SK-N-SH (cell line): ENCODE results near the gene VPS8. TPM values are rescaled to one million over a fixed set of nuclear protein-coding genes. Genes with fewer than 3 reads are reported as not detected.

ENCODE experiments used
- CTCF ChIA-PET: fragments of 300-600, 350-600 bp; formaldehyde crosslinking; extraction: SDS; loops from one replicate; lab custom pipeline; 2021; lab: Yijun Ruan, JAX
- POLR2A ChIA-PET: fragments of 350-600 bp; sonication (Branson Sonifier 250); formaldehyde crosslinking; extraction: SDS; loops from one replicate; lab custom pipeline; 2020; ENCODE audit warnings: antibody characterized with exemption, inconsistent platforms; lab: Yijun Ruan, JAX
- DNase-seq: peaks from one replicate; pipeline ENCODE4 v3.0.0; 2012
- H2AFZ ChIP-seq: fragments of 200-600 bp; sonication (generic); 2 replicates; pipeline ENCODE4 v1.8.1; 2016; ENCODE audit warnings: antibody characterized with exemption, mild to moderate bottlenecking, low read depth
- H3F3A ChIP-seq: fragments of 200-600 bp; sonication (generic); replicated peaks from 2 replicates; pipeline ENCODE3; 2016; ENCODE audit warnings: antibody characterized with exemption, mild to moderate bottlenecking; ENCODE audit not compliant: insufficient read depth
- H3K27ac ChIP-seq, 2 experiments: fragments of 200-500 bp in 1 of 2; fragments of 200-600 bp in 1 of 2; sonication (Bioruptor generic) in 1 of 2; sonication (generic), shearing (Covaris generic) in 1 of 2; 2 replicates each; pipeline versions ENCODE4 v1.5.1 to v1.6.1; 2014 to 2016; ENCODE audit warnings: low read depth in 2 of 2, inconsistent platforms in 1 of 2, low read length in 1 of 2, mild to moderate bottlenecking in 1 of 2, mixed read lengths in 1 of 2
- H3K27me3 ChIP-seq: fragments of 200-600 bp; sonication (generic), shearing (Covaris generic); 2 replicates; pipeline ENCODE4 v1.6.1; 2016; ENCODE audit warnings: mixed run types; ENCODE audit not compliant: insufficient read depth
- H3K36me3 ChIP-seq, 2 experiments: fragments of 200-500 bp in 1 of 2; fragments of 200-600 bp in 1 of 2; sonication (Bioruptor generic) in 1 of 2; sonication (generic) in 1 of 2; replicated peaks in 1 of 2; 2 replicates each; pipeline versions ENCODE3 to v1.5.1; 2014 to 2016; ENCODE audit warnings: low read length in 1 of 2, mild to moderate bottlenecking in 1 of 2; ENCODE audit not compliant: insufficient read depth in 2 of 2, control insufficient read depth in 1 of 2
- H3K4me1 ChIP-seq, 2 experiments: fragments of 200-500 bp in 1 of 2; fragments of 200-600 bp in 1 of 2; sonication (Bioruptor generic) in 1 of 2; sonication (generic), shearing (Covaris generic) in 1 of 2; 2 replicates each; pipeline versions ENCODE4 v1.5.1 to v1.6.1; 2014 to 2016; ENCODE audit warnings: low read depth in 1 of 2, low read length in 1 of 2, mixed run types in 1 of 2; ENCODE audit not compliant: insufficient read depth in 2 of 2, control insufficient read depth in 1 of 2
- H3K4me2 ChIP-seq: fragments of 200-600 bp; sonication (generic), shearing (Covaris generic); 2 replicates; pipeline ENCODE4 v1.6.1; 2017; ENCODE audit warnings: mixed run types
- H3K4me3 ChIP-seq, 2 experiments: fragments of 200-500 bp in 1 of 2; fragments of 200-600 bp in 1 of 2; sonication (Bioruptor generic) in 1 of 2; sonication (generic), shearing (Covaris generic) in 1 of 2; 2 replicates each; pipeline versions ENCODE4 v1.5.1 to v1.8.1; 2014 to 2016; ENCODE audit warnings: low read depth in 2 of 2, inconsistent platforms in 1 of 2, low read length in 1 of 2, mild to moderate bottlenecking in 1 of 2, mixed read lengths in 1 of 2, moderate library complexity in 1 of 2
- H3K79me2 ChIP-seq: fragments of 200-600 bp; sonication (generic); 2 replicates; pipeline ENCODE4 v1.8.1; 2017; ENCODE audit warnings: mild to moderate bottlenecking; ENCODE audit not compliant: insufficient read depth
- H3K9ac ChIP-seq: fragments of 200-600 bp; sonication (generic); 2 replicates; pipeline ENCODE4 v1.6.1; 2017; ENCODE audit warnings: mixed run types
- H3K9me2 ChIP-seq: fragments of 200-600 bp; sonication (generic); 2 replicates; pipeline ENCODE4 v1.6.1; 2017; ENCODE audit warnings: mixed run types
- H3K9me3 ChIP-seq: fragments of 200-600 bp; sonication (generic); 2 replicates; pipeline ENCODE4 v1.6.1; 2017; ENCODE audit warnings: mixed run types, mild to moderate bottlenecking, moderate library complexity
- H4K20me1 ChIP-seq: fragments of 200-600 bp; sonication (generic); 2 replicates; pipeline ENCODE4 v1.6.1; 2017; ENCODE audit warnings: mild to moderate bottlenecking, mixed run types; ENCODE audit not compliant: insufficient read depth
- ELF1 ChIP-seq: IDR thresholded peaks from 2 replicates; pipeline ENCODE4 v1.4.0; 2012
- FOXJ3 ChIP-seq: sonication (generic); formaldehyde crosslinking; IDR thresholded peaks from 2 replicates; pipeline ENCODE4 v1.5.1; 2020; ENCODE audit warnings: mild to moderate bottlenecking, missing genetic modification reagents
- GABPA ChIP-seq: IDR thresholded peaks from 2 replicates; pipeline ENCODE4 v1.4.0; 2012; ENCODE audit warnings: low read depth, mild to moderate bottlenecking
- GATA2 ChIP-seq: sonication (generic); formaldehyde crosslinking; IDR thresholded peaks from 2 replicates; pipeline ENCODE4 v1.5.0; 2020; ENCODE audit warnings: mild to moderate bottlenecking, missing genetic modification reagents
- IRF3 ChIP-seq: fragments of 150-350 bp; IDR thresholded peaks from 2 replicates; pipeline ENCODE4 v1.6.1; 2016; ENCODE audit warnings: mild to moderate bottlenecking, low read depth, low read length
- NRF1 ChIP-seq: IDR thresholded peaks from 2 replicates; pipeline ENCODE4 v1.6.1; 2012; ENCODE audit warnings: low read depth, mild to moderate bottlenecking, low read length
- PBX3 ChIP-seq: IDR thresholded peaks from 2 replicates; pipeline ENCODE4; 2012
- RAD21 ChIP-seq: IDR thresholded peaks from 2 replicates; pipeline ENCODE4 v1.6.1; 2012; ENCODE audit warnings: mild to moderate bottlenecking, low read length
- RCOR1 ChIP-seq: fragments of 150-350 bp; IDR thresholded peaks from 2 replicates; pipeline ENCODE4 v1.6.1; 2017; ENCODE audit warnings: antibody characterized with exemption, low read length
- RFX5 ChIP-seq: IDR thresholded peaks from 2 replicates; pipeline ENCODE4 v1.6.1; 2012; ENCODE audit warnings: mild to moderate bottlenecking, improper control_type of control experiment, low read length
- SMC3 ChIP-seq: IDR thresholded peaks from 2 replicates; pipeline ENCODE4 v1.6.1; 2012; ENCODE audit warnings: low read depth, low read length, improper control_type of control experiment
- TAF1 ChIP-seq: IDR thresholded peaks from 2 replicates; pipeline ENCODE4 v1.6.1; 2012; ENCODE audit warnings: low read depth, mild to moderate bottlenecking, low read length, moderate library complexity, borderline replicate concordance
- WGBS: methylation state at CpG from one replicate; pipeline ENCODE4 v1.1.6; 2017; ENCODE audit warnings: low lambda C conversion rate; 5-methylcytosine and 5-hydroxymethylcytosine counted together
- polyA plus RNA-seq, 3 experiments: library from polyadenylated mRNA; depleted of rRNA; stranded (reverse); fragments of >200 nt; gene quantifications; 2 replicates each; pipeline ENCODE4 v1.2.3, GENCODE V29; 2012
- TF ChIP-seq, protein P1 (sequence below): fragments of 150-350 bp; IDR thresholded peaks from 2 replicates; pipeline ENCODE4 v1.6.1; 2017; ENCODE audit warnings: antibody characterized with exemption, low read length, low read depth, borderline replicate concordance
- TF ChIP-seq, protein P2 (sequence below): IDR thresholded peaks from 2 replicates; pipeline ENCODE4 v1.4.0; 2012; ENCODE audit warnings: low read depth, borderline replicate concordance
- TF ChIP-seq, protein P3 (sequence below): fragments of 200-600 bp; sonication (generic); IDR thresholded peaks from 2 replicates; pipeline ENCODE4 v1.6.1; 2017; ENCODE audit warnings: antibody characterized with exemption, mild to moderate bottlenecking, moderate library complexity
- TF ChIP-seq, protein P4 (sequence below): IDR thresholded peaks from 2 replicates; pipeline ENCODE4 v1.6.1; 2012; ENCODE audit warnings: mild to moderate bottlenecking, low read depth, low read length, moderate library complexity

The VPS8 gene, protein sequence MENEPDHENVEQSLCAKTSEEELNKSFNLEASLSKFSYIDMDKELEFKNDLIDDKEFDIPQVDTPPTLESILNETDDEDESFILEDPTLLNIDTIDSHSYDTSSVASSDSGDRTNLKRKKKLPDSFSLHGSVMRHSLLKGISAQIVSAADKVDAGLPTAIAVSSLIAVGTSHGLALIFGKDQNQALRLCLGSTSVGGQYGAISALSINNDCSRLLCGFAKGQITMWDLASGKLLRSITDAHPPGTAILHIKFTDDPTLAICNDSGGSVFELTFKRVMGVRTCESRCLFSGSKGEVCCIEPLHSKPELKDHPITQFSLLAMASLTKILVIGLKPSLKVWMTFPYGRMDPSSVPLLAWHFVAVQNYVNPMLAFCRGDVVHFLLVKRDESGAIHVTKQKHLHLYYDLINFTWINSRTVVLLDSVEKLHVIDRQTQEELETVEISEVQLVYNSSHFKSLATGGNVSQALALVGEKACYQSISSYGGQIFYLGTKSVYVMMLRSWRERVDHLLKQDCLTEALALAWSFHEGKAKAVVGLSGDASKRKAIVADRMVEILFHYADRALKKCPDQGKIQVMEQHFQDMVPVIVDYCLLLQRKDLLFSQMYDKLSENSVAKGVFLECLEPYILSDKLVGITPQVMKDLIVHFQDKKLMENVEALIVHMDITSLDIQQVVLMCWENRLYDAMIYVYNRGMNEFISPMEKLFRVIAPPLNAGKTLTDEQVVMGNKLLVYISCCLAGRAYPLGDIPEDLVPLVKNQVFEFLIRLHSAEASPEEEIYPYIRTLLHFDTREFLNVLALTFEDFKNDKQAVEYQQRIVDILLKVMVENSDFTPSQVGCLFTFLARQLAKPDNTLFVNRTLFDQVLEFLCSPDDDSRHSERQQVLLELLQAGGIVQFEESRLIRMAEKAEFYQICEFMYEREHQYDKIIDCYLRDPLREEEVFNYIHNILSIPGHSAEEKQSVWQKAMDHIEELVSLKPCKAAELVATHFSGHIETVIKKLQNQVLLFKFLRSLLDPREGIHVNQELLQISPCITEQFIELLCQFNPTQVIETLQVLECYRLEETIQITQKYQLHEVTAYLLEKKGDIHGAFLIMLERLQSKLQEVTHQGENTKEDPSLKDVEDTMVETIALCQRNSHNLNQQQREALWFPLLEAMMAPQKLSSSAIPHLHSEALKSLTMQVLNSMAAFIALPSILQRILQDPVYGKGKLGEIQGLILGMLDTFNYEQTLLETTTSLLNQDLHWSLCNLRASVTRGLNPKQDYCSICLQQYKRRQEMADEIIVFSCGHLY (N-terminal part only)
- 12.8 and 15.9 TPM in 2 replicates for polyA plus RNA-seq (2012; rRNA removed)
- polyA plus RNA-seq (2012; cell fraction: cytosol; rRNA removed): 11.0 and 11.7 TPM in 2 replicates
- polyA plus RNA-seq (2012; cell fraction: nucleus; rRNA removed): 25.7 and 55.8 TPM in 2 replicates

GRCh38 chr3:184811999-184812661 is at the start of gene VPS8:
Gene VPS8 (plus strand): TSS chr3:184812166. CDS start chr3:184824633, 12,467 bp downstream.
- H3K4me3 ChIP-seq: peak within 1 kb of the TSS; percentile 93 to 95
- H3K4me1 ChIP-seq: peaks cover 0 to 9% of the 10 kb centered on the region in 2 experiments; a peak in 3 of 4 replicates
- H3F3A ChIP-seq: no peaks in the 10 kb centered on the region
- peak; percentile 97 for DNase-seq
- no peaks in the 10 kb centered on the region for H3K27me3 ChIP-seq
- H4K20me1 ChIP-seq: no peaks in the 10 kb centered on the region; the same call in 1 of the 2 replicates
- POLR2A ChIA-PET: no interaction called here
- H2AFZ ChIP-seq: peak within 1 kb of the TSS; percentile 95
- H3K79me2 ChIP-seq: peaks cover 32% of the 10 kb centered on the region
- H3K9me3 ChIP-seq: no peaks in the 10 kb centered on the region
- H3K4me2 ChIP-seq: peak within 1 kb of the TSS; percentile 95
- H3K9ac ChIP-seq: peak within 1 kb of the TSS; percentile 65
- H3K36me3 ChIP-seq: peaks cover 3% of the 10 kb centered on the region in 2 experiments
- H3K27ac ChIP-seq: peak within 1 kb of the TSS; percentile 49 to 62; a peak in 2 of 4 replicates
- 2% methylated on average over 35 of the region's 50 CpGs for WGBS
- no peaks in the 10 kb centered on the region for H3K9me2 ChIP-seq
- CTCF ChIA-PET: interaction anchor here (1.3 to 3.3 kb wide), 4 partner anchors 9 to 251 kb away, joined by 5 to 17 read pairs (median 6); partner anchors contain the start of gene EPHB3
- TF ChIP-seq RCOR1 (peak; percentile 12; the same call in 1 of the 2 replicates), NRF1 (peak; percentile 83), GATA2 (CRISPR knock-in tag) (no peak), ELF1 (peak; percentile 96), RAD21 (no peak), IRF3 (no peak), RFX5 (no peak), FOXJ3 (no peak), SMC3 (no peak), TAF1 (peak; percentile 84), GABPA (no peak), PBX3 (no peak)
- TF ChIP-seq, protein P1, sequence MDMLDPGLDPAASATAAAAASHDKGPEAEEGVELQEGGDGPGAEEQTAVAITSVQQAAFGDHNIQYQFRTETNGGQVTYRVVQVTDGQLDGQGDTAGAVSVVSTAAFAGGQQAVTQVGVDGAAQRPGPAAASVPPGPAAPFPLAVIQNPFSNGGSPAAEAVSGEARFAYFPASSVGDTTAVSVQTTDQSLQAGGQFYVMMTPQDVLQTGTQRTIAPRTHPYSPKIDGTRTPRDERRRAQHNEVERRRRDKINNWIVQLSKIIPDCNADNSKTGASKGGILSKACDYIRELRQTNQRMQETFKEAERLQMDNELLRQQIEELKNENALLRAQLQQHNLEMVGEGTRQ: peak; percentile 85
- TF ChIP-seq, protein P2, sequence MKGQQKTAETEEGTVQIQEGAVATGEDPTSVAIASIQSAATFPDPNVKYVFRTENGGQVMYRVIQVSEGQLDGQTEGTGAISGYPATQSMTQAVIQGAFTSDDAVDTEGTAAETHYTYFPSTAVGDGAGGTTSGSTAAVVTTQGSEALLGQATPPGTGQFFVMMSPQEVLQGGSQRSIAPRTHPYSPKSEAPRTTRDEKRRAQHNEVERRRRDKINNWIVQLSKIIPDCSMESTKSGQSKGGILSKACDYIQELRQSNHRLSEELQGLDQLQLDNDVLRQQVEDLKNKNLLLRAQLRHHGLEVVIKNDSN: peak; percentile 96
- TF ChIP-seq, protein P3, sequence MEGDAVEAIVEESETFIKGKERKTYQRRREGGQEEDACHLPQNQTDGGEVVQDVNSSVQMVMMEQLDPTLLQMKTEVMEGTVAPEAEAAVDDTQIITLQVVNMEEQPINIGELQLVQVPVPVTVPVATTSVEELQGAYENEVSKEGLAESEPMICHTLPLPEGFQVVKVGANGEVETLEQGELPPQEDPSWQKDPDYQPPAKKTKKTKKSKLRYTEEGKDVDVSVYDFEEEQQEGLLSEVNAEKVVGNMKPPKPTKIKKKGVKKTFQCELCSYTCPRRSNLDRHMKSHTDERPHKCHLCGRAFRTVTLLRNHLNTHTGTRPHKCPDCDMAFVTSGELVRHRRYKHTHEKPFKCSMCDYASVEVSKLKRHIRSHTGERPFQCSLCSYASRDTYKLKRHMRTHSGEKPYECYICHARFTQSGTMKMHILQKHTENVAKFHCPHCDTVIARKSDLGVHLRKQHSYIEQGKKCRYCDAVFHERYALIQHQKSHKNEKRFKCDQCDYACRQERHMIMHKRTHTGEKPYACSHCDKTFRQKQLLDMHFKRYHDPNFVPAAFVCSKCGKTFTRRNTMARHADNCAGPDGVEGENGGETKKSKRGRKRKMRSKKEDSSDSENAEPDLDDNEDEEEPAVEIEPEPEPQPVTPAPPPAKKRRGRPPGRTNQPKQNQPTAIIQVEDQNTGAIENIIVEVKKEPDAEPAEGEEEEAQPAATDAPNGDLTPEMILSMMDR: peak; percentile 38; the same call in 1 of the 2 replicates
- TF ChIP-seq, protein P4, sequence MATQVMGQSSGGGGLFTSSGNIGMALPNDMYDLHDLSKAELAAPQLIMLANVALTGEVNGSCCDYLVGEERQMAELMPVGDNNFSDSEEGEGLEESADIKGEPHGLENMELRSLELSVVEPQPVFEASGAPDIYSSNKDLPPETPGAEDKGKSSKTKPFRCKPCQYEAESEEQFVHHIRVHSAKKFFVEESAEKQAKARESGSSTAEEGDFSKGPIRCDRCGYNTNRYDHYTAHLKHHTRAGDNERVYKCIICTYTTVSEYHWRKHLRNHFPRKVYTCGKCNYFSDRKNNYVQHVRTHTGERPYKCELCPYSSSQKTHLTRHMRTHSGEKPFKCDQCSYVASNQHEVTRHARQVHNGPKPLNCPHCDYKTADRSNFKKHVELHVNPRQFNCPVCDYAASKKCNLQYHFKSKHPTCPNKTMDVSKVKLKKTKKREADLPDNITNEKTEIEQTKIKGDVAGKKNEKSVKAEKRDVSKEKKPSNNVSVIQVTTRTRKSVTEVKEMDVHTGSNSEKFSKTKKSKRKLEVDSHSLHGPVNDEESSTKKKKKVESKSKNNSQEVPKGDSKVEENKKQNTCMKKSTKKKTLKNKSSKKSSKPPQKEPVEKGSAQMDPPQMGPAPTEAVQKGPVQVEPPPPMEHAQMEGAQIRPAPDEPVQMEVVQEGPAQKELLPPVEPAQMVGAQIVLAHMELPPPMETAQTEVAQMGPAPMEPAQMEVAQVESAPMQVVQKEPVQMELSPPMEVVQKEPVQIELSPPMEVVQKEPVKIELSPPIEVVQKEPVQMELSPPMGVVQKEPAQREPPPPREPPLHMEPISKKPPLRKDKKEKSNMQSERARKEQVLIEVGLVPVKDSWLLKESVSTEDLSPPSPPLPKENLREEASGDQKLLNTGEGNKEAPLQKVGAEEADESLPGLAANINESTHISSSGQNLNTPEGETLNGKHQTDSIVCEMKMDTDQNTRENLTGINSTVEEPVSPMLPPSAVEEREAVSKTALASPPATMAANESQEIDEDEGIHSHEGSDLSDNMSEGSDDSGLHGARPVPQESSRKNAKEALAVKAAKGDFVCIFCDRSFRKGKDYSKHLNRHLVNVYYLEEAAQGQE: no peak
